GM13976 (cell line): Measurements from ENCODE around the gene PDCD2L.

Experiments
- DNase-seq: peaks from one replicate; pipeline ENCODE4 v3.0.0; 2012; ENCODE audit warnings: low spot score
- CTCF ChIP-seq: IDR thresholded peaks from 2 replicates; pipeline ENCODE4 v1.5.1; 2012; ENCODE audit warnings: borderline replicate concordance, mild to moderate bottlenecking; ENCODE audit not compliant: insufficient read depth; ENCODE audit errors: extremely low read depth, missing control alignments, control extremely low read depth
- in situ Hi-C: fragments of 300-500 bp; cut with MboI; formaldehyde crosslinking; loops from one replicate; pipeline ENCODE4 v1.12.0; 2022; ENCODE audit warnings: low sequenced_read_pairs, mixed read lengths, inconsistent platforms; ENCODE audit not compliant: unreplicated experiment

PDCD2L gene

GRCh38 chr19:34429553-34429952 lies 25.4 kb downstream of the PDCD2L start:
- TF ChIP-seq CTCF, result no peak
- in situ Hi-C loops, result no loop called here
- DNase-seq, result no peak

GRCh38 chr19:34430738-34431625 lies 26.8 kb downstream of the PDCD2L start:
- peak; percentile 78 for TF ChIP-seq CTCF
- in situ Hi-C loops, result no loop called here
- DNase-seq, result peak; percentile 79

- in situ Hi-C loops, result no loop called here
- no peak for DNase-seq
- TF ChIP-seq CTCF, result no peak
These were observed 27.6 kb downstream of the PDCD2L start for GRCh38 chr19:34431681-34432402.

- no peak for DNase-seq
- in situ Hi-C loops, result no loop called here
- TF ChIP-seq CTCF, result no peak
These were observed 28.6 kb downstream of the PDCD2L start for GRCh38 chr19:34432797-34433196.

GRCh38 chr19:34436716-34437115 lies 32.5 kb downstream of the PDCD2L start:
- in situ Hi-C loops, result no loop called here
- TF ChIP-seq CTCF, result no peak
- DNase-seq, result no peak

- DNase-seq, result no peak
- no peak for TF ChIP-seq CTCF
- in situ Hi-C loops, result no loop called here
These were observed 44.0 kb downstream of the PDCD2L start for GRCh38 chr19:34448191-34448590.
